ENCODE measurements around the gene LIX1.

Gene LIX1

DNA sequence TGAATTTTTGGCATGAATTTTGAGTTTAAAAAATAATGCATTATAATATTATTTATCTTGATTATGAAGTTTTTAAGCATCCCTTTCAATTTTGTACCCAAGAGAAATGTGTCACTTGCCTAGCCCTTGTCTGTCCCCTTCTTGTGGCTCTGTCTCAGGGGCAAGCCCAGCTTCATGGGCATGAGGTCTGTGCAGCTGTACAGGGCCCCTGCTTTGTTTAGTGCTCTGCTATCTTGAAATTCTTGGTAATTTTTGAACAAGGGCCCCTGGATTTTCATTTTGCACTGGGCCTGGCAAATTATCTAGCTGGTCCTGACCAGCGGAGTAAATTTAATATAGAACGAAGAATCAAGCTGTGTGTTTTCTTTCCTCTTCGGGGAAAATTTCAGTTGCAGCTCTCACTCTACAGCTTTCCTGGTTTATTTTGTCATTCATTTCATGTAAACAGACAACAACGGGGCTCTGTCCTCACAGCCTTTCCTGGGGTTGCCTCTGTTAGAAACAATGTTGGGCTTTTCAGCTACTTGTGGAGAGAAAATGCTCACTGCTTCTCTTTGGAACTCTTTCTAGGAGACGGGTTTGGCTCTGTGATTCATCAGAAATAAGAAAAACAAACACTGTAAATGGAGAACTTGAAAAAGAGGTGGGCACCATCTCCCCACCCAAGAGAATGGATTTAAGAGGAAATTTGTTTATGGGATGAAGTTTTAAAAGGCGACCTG, 41.1 kb downstream of the LIX1 start:
- Histone ChIP-seq H3K4me1 (ENCODE audit: control insufficient read depth in 1 of 2, insufficient read depth in 2 of 2, low read length in 2 of 2) (peaks cover 0 to 6% of the 10 kb centered on the region in 2 donors), H3K27me3 (ENCODE audit: low read depth, low read length) (no peaks in the 10 kb centered on the region), H3K4me3 (ENCODE audit: low read depth in 1 of 2, low read length in 2 of 2) (no peak overlapping the region), H3K36me3 (ENCODE audit: control insufficient read depth in 1 of 2, insufficient read depth in 2 of 2, low read length in 2 of 2) (no peaks in the 10 kb centered on the region), H3K9me3 (ENCODE audit: control insufficient read depth in 1 of 2, low read length in 2 of 2) (no peaks in the 10 kb centered on the region), H3K27ac (ENCODE audit: low read length) (no peak overlapping the region)

DNA sequence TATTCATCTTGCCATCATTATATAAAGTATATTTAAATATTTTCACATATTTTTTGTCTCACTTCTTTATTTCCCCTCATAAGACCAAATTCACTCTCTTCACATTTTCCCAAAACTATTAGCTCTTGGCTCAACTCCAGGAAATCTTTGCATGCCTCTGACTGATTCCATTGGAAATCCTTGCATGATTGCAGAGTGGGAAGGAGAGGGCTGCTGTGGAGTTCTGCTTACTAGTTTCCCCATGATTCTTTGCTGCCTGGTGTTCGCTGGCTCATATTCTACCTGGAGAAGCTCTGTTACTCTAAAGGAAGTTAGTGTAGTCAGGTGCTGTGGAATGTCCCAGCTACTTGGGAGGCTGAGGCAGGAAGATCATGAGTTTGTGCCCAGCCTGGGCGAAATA, 41.9 kb downstream of the LIX1 start:
- no peaks in the 10 kb centered on the region for H3K9me3 ChIP-seq (ENCODE audit: control insufficient read depth in 1 of 2, low read length in 2 of 2)
- no peaks in the 10 kb centered on the region for H3K36me3 ChIP-seq (ENCODE audit: control insufficient read depth in 1 of 2, insufficient read depth in 2 of 2, low read length in 2 of 2)
- no peaks in the 10 kb centered on the region for H3K27me3 ChIP-seq (ENCODE audit: low read depth, low read length)
- H3K4me3 ChIP-seq (ENCODE audit: low read depth in 1 of 2, low read length in 2 of 2) = no peak overlapping the region
- no peak overlapping the region for H3K27ac ChIP-seq (ENCODE audit: low read length)
- H3K4me1 ChIP-seq (ENCODE audit: control insufficient read depth in 1 of 2, insufficient read depth in 2 of 2, low read length in 2 of 2) = peaks cover 0 to 8% of the 10 kb centered on the region in 2 donors

DNA sequence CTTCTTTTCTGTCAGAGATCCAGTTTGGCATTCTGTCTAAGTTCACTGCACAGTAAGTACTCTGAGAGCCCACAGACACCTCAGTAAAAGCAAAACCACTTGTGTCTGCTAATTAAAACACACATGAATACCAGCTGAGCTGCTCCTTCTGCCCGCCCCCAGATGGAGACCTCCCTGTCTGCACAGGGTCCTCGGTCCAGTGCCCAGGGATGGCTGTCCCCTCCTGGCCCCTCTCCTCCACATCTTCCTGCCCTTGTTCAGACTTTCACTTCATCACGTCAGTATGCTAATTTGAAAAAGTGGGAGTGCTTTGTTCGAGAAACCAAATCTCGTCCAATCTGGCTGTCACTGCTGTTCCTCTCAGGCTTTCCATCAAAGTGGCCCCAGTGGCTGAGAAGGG, 43.5 kb downstream of the LIX1 start:
- Histone ChIP-seq H3K4me3 (ENCODE audit: low read depth in 1 of 2, low read length in 2 of 2) (peak overlapping the region in 1 of 2 donors; percentile 12), H3K36me3 (ENCODE audit: control insufficient read depth in 1 of 2, insufficient read depth in 2 of 2, low read length in 2 of 2) (no peaks in the 10 kb centered on the region), H3K27ac (ENCODE audit: low read length) (no peak overlapping the region), H3K27me3 (ENCODE audit: low read depth, low read length) (no peaks in the 10 kb centered on the region), H3K9me3 (ENCODE audit: control insufficient read depth in 1 of 2, low read length in 2 of 2) (no peaks in the 10 kb centered on the region), H3K4me1 (ENCODE audit: control insufficient read depth in 1 of 2, insufficient read depth in 2 of 2, low read length in 2 of 2) (peaks cover 0 to 8% of the 10 kb centered on the region in 2 donors)

DNA sequence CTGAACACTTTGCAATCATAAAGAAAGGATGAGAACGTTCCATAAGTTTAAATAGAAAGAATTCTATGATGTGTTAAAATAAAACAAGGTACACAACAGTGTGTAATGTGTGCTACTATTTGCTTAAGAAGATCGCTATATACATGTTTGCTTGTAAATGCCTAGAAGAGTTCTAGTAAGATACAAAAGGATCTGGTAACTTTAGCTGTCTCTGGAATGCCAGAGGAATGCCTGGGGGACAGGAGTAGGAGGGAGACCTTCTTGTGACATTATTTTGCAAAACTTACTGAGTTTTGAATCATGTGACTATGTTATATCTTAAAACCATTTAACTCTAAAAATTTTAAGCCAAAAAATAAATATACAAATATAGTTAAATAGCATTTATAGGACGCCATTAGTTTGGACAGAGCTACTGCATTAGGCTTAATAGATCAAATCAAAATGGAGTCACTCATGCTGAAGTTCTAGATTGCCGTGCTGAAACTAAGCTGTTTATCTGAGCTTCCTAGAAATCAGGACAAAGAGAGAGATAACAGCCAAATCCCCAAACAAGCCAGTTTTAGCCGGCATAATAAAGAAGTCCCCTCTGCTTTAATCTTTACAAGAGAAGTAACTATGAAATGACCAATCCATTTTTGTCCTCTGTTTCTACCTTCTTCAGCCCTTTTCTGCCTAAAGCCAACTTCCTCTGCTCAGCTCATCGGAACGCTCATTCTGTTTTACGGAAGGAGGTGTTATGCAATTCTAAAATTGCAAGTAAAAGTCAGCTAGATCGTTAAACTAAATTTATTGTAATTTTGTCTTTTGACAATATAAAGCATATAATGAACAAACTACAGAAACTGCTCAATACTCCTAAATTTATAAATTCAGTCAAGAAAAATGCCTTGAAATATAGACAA, 44.8 kb downstream of the LIX1 start:
- Histone ChIP-seq H3K9me3 (ENCODE audit: control insufficient read depth in 1 of 2, low read length in 2 of 2) (no peaks in the 10 kb centered on the region), H3K27me3 (ENCODE audit: low read depth, low read length) (no peaks in the 10 kb centered on the region), H3K4me3 (ENCODE audit: low read depth in 1 of 2, low read length in 2 of 2) (no peak overlapping the region), H3K36me3 (ENCODE audit: control insufficient read depth in 1 of 2, insufficient read depth in 2 of 2, low read length in 2 of 2) (no peaks in the 10 kb centered on the region), H3K27ac (ENCODE audit: low read length) (no peak overlapping the region), H3K4me1 (ENCODE audit: control insufficient read depth in 1 of 2, insufficient read depth in 2 of 2, low read length in 2 of 2) (peaks cover 0 to 8% of the 10 kb centered on the region in 2 donors)

DNA sequence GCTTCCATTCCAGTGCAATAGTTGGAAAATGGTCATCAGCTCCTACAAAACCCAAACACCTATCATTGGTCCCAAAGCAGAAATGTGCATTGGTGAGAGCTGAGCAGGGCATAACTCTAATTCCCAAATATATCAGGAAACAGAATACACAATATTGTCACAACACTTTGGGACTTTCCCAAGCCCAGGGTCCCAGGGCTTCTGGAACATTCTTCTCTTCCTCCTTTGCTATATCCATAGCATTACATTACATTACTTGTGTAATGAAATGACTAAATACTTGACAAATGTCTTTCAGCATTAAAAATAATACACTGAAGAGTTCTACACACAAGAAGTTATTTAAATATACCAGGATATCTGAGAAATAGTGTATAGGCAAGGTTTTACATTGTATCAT, 45.6 kb downstream of the LIX1 start:
- no peaks in the 10 kb centered on the region for H3K27me3 ChIP-seq (ENCODE audit: low read depth, low read length)
- H3K27ac ChIP-seq (ENCODE audit: low read length) = no peak overlapping the region
- H3K36me3 ChIP-seq (ENCODE audit: control insufficient read depth in 1 of 2, insufficient read depth in 2 of 2, low read length in 2 of 2) = no peaks in the 10 kb centered on the region
- H3K4me3 ChIP-seq (ENCODE audit: low read depth in 1 of 2, low read length in 2 of 2) = no peak overlapping the region
- H3K9me3 ChIP-seq (ENCODE audit: control insufficient read depth in 1 of 2, low read length in 2 of 2) = no peaks in the 10 kb centered on the region
- H3K4me1 ChIP-seq (ENCODE audit: control insufficient read depth in 1 of 2, insufficient read depth in 2 of 2, low read length in 2 of 2) = peaks cover 0 to 8% of the 10 kb centered on the region in 2 donors

DNA sequence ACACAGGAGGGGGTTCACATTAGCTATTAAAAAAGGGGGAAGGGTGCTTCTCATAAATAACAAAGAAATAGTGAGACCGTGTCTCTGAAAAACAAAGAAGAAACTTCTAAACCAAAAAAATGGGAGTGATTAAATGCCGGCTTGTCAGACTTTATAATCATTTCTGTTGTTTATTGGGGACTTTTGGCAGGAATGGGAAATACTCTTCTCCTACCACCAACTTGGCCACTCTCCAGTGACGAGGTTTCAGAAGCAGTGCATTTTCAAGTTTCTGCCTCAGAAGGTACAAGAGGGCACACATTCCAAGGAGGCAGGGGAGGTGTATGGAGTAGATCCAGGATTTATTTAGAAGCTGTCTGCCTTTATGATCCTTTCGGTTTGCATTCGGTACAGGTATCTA, 46.2 kb downstream of the LIX1 start:
- H3K9me3 ChIP-seq (ENCODE audit: control insufficient read depth in 1 of 2, low read length in 2 of 2) = no peaks in the 10 kb centered on the region
- no peak overlapping the region for H3K27ac ChIP-seq (ENCODE audit: low read length)
- H3K4me3 ChIP-seq (ENCODE audit: low read depth in 1 of 2, low read length in 2 of 2) = no peak overlapping the region

DNA sequence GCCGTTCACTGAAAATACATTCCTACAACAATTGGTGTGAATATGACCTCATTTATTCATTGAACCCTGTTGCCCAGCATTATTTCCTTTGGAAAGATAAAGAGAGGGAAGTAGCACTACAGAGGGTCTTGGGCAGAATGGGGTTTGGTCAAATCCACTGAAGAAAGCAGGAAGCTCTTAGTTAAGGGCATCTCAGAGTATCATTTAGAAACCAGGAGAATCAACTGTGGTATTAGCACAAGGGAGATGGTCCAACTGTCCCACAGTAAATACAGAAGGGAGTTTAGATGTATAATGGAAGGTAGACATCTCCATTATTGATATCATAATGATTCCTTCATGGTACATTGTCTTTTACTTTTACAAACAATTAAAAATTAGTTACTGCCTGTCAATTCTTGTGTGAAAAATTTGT, 47.1 kb downstream of the LIX1 start:
- H3K4me3 ChIP-seq (ENCODE audit: low read depth in 1 of 2, low read length in 2 of 2) = no peak overlapping the region
- H3K27ac ChIP-seq (ENCODE audit: low read length) = no peak overlapping the region
- peaks cover 0 to 8% of the 10 kb centered on the region in 2 donors for H3K4me1 ChIP-seq (ENCODE audit: control insufficient read depth in 1 of 2, insufficient read depth in 2 of 2, low read length in 2 of 2)
- H3K9me3 ChIP-seq (ENCODE audit: control insufficient read depth in 1 of 2, low read length in 2 of 2) = no peaks in the 10 kb centered on the region
- no peaks in the 10 kb centered on the region for H3K27me3 ChIP-seq (ENCODE audit: low read depth, low read length)
- H3K36me3 ChIP-seq (ENCODE audit: control insufficient read depth in 1 of 2, insufficient read depth in 2 of 2, low read length in 2 of 2) = no peaks in the 10 kb centered on the region

More for the DNA sequence above, 46.2 kb downstream of the LIX1 start:
- no peaks in the 10 kb centered on the region for H3K36me3 ChIP-seq (ENCODE audit: control insufficient read depth in 1 of 2, insufficient read depth in 2 of 2, low read length in 2 of 2)
- H3K4me1 ChIP-seq (ENCODE audit: control insufficient read depth in 1 of 2, insufficient read depth in 2 of 2, low read length in 2 of 2) = peaks cover 0 to 8% of the 10 kb centered on the region in 2 donors
- H3K27me3 ChIP-seq (ENCODE audit: low read depth, low read length) = no peaks in the 10 kb centered on the region

DNA sequence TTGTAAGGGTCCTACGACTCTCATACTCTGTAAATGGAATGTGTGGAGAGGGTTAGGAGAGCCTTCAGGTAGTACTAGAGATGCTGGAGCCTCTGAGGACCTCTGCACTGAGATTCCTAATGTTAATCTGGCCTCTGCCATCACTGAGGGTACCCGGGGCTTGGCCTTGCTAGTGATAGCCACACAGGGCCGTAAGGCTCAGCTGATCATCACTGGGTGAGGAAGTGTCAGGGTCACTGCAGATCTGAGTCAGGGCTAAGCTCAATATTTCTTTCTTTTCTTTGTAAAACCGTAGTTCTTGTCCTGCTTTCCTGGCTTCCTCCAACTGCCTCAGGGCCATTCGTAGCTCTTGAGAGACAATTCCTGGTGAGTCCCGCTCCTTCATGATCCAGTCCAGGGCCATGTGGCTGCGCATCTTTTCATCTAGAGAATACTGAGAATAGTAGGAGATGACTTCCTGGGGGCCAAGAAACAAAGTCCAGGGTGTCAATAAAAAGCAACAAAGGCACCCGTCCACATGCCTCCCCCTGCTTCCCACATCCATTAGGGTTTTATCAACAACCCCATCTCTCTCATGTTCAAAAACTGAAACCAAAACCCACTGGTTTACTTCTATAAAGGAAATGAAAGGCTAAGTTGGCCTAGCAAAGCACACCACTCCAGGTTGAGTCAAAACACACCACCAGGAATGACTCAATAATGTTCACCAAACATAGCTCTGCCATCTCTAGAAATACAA, 47.7 kb downstream of the LIX1 start:
- Histone ChIP-seq H3K27me3 (ENCODE audit: low read depth, low read length) (no peaks in the 10 kb centered on the region), H3K4me1 (ENCODE audit: control insufficient read depth in 1 of 2, insufficient read depth in 2 of 2, low read length in 2 of 2) (peaks cover 0 to 8% of the 10 kb centered on the region in 2 donors), H3K9me3 (ENCODE audit: control insufficient read depth in 1 of 2, low read length in 2 of 2) (no peaks in the 10 kb centered on the region), H3K4me3 (ENCODE audit: low read depth in 1 of 2, low read length in 2 of 2) (no peak overlapping the region), H3K27ac (ENCODE audit: low read length) (no peak overlapping the region), H3K36me3 (ENCODE audit: control insufficient read depth in 1 of 2, insufficient read depth in 2 of 2, low read length in 2 of 2) (no peaks in the 10 kb centered on the region)

DNA sequence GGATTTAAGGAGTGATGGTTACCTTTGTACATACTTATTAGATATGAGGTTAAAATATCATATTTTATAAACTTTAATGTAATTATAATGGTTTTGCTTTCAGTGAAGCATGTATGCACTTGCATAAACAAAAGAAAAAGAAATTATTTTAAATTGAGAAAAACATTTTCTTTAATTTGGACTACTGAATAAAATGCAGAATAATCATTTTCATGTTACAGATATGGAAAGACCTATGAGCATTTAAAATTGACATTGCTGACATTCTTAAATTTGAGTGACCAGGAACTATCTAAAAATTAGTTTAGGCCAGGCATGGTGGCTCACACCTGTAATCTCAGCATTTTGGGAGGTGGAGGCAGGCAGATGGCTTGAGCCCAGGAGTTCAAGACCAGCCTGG, 49.2 kb downstream of the LIX1 start:
- no peaks in the 10 kb centered on the region for H3K36me3 ChIP-seq (ENCODE audit: control insufficient read depth in 1 of 2, insufficient read depth in 2 of 2, low read length in 2 of 2)
- H3K9me3 ChIP-seq (ENCODE audit: control insufficient read depth in 1 of 2, low read length in 2 of 2) = no peaks in the 10 kb centered on the region
- no peak overlapping the region for H3K27ac ChIP-seq (ENCODE audit: low read length)
- no peak overlapping the region for H3K4me3 ChIP-seq (ENCODE audit: low read depth in 1 of 2, low read length in 2 of 2)
- peaks cover 0 to 8% of the 10 kb centered on the region in 2 donors for H3K4me1 ChIP-seq (ENCODE audit: control insufficient read depth in 1 of 2, insufficient read depth in 2 of 2, low read length in 2 of 2)
- H3K27me3 ChIP-seq (ENCODE audit: low read depth, low read length) = no peaks in the 10 kb centered on the region

DNA sequence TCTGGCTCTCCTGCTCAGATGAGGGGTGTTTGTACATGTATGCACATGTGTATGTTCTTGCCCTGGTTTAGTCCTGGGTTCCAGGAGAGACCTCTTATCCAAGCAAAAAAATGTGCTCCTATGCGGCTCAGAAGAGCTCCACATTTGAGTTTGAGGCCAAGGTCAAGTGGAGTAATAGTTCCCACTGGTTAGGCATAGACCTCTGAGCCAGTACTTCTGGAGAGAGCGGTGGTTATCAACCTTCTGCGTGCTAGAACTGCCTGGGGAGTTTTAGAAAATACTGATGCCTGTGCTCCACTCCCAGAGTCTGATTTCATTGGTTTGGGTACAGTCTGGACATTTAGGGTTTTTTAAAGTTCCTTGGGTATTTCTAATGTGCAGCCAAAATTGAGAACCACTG, 51.5 kb downstream of the LIX1 start:
- H3K4me1 ChIP-seq (ENCODE audit: control insufficient read depth in 1 of 2, insufficient read depth in 2 of 2, low read length in 2 of 2) = no peaks in the 10 kb centered on the region
- H3K27me3 ChIP-seq (ENCODE audit: low read depth, low read length) = no peaks in the 10 kb centered on the region
- no peak overlapping the region for H3K27ac ChIP-seq (ENCODE audit: low read length)
- no peaks in the 10 kb centered on the region for H3K36me3 ChIP-seq (ENCODE audit: control insufficient read depth in 1 of 2, insufficient read depth in 2 of 2, low read length in 2 of 2)
- no peaks in the 10 kb centered on the region for H3K9me3 ChIP-seq (ENCODE audit: control insufficient read depth in 1 of 2, low read length in 2 of 2)
- no peak overlapping the region for H3K4me3 ChIP-seq (ENCODE audit: low read depth in 1 of 2, low read length in 2 of 2)

DNA sequence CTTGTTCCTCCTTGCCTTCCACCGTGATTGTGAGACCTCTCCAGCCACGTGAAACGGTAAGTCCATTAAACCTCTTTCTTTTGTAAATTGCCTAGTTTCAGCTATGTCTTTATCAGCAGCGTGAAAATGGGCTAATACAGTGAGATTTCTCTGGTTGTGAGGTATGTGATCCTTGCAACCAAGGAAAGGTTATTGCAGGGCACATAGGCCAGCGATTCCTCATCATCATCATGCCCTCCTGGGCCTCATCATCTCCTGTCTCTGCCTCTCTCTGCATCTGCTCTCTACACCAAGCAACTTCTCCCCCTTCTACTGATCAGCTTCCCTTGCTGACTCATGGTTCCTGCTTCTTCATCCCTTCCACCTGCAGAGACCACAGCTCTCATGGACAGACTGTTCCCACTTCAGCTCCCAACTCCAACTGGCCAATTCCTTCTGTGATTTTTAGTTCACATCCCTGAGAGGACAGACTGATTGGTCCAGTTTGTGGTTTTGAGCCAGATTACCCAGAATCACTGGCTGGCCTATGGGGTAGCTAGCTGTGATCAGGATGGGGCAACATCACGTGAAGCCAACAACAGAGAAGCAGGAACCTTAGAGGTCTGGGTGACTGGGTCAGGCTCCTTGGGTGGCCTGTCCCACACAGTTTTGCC, 53.1 kb downstream of the LIX1 start:
- no peaks in the 10 kb centered on the region for H3K9me3 ChIP-seq (ENCODE audit: control insufficient read depth in 1 of 2, low read length in 2 of 2)
- H3K4me3 ChIP-seq (ENCODE audit: low read depth in 1 of 2, low read length in 2 of 2) = no peak overlapping the region
- H3K27ac ChIP-seq (ENCODE audit: low read length) = no peak overlapping the region
- no peaks in the 10 kb centered on the region for H3K36me3 ChIP-seq (ENCODE audit: control insufficient read depth in 1 of 2, insufficient read depth in 2 of 2, low read length in 2 of 2)
- no peaks in the 10 kb centered on the region for H3K4me1 ChIP-seq (ENCODE audit: control insufficient read depth in 1 of 2, insufficient read depth in 2 of 2, low read length in 2 of 2)
- H3K27me3 ChIP-seq (ENCODE audit: low read depth, low read length) = no peaks in the 10 kb centered on the region
